Neural crest cell (in vitro differentiated cells): ENCODE results near the gene BCKDHB. TPM values are rescaled to one million over a fixed set of nuclear protein-coding genes. Genes with fewer than 3 reads are reported as not detected.

ENCODE experiments used
- DNase-seq: peaks from one replicate; pipeline ENCODE4 v3.0.0; 2021; ENCODE audit warnings: low read depth, mixed read lengths, low spot score
- H3K27ac Mint-ChIP-seq: one replicate; pipeline ENCODE4 v1.8.0; 2021; ENCODE audit warnings: mild to moderate bottlenecking, mixed read lengths; ENCODE audit not compliant: unreplicated experiment
- H3K27me3 Mint-ChIP-seq: 2 replicates; pipeline ENCODE4 v1.8.0; 2021; ENCODE audit warnings: low read depth, mild to moderate bottlenecking, mixed read lengths
- H3K36me3 Mint-ChIP-seq: 2 replicates; pipeline ENCODE4 v1.8.0; 2021; ENCODE audit warnings: low read depth, mild to moderate bottlenecking, mixed read lengths
- H3K4me1 Mint-ChIP-seq: 2 replicates; pipeline ENCODE4 v1.8.0; 2021; ENCODE audit warnings: mixed read lengths
- H3K4me3 Mint-ChIP-seq: one replicate; pipeline ENCODE4 v1.8.0; 2021; ENCODE audit warnings: mild to moderate bottlenecking, mixed read lengths
- H3K9me3 Mint-ChIP-seq: 2 replicates; pipeline ENCODE4 v1.8.0; 2021; ENCODE audit warnings: mixed read lengths
- total RNA-seq: library from RNA; stranded (reverse); gene quantifications from 2 replicates; pipeline ENCODE4 v1.2.1, GENCODE V29; 2021
- TF ChIP-seq, protein P1 (sequence below): fragments of 200-600 bp; sonication (generic); conservative IDR thresholded peaks from 2 replicates; pipeline ENCODE4 v1.5.0; 2021; ENCODE audit warnings: antibody characterized with exemption, mild to moderate bottlenecking

Gene BCKDHB
- total RNA-seq, 1 donor from 2014 or later = 27.0 TPM

DNA sequence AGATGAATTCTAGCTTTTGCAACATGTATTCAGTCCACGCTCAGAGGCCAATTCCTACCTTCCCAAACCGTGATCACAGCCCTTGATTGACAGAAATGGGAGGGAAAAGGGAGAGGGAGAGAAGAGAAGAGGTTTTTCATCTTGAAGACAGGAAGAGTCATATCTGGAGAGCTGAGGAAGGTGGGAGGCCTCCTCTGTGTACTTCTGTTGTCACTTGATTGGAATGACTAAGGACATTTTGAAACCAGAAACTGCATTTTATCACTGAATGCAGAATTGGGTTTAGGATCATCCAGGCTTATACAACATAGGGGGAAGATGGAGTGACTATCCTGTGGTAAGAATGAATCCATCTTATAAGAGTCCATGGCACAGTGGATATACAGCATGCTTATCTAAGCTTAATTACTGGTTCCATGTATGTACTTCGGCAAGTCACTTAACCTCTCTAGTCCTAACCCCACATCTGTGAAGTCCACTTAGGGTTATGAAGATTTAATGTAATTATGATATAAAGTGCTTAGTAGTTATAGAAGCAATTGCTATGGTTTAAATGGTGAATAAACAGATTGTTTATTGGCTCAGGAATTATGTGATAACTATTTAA is 144.0 kb downstream of the BCKDHB start:
- H3K4me1 Mint-ChIP-seq = peaks cover 32% of the 10 kb centered on the region
- no peaks in the 10 kb centered on the region for H3K27me3 Mint-ChIP-seq
- H3K4me3 Mint-ChIP-seq = no peak overlapping the region
- H3K9me3 Mint-ChIP-seq = no peaks in the 10 kb centered on the region
- no peaks in the 10 kb centered on the region for H3K36me3 Mint-ChIP-seq
- TF ChIP-seq, protein P1, sequence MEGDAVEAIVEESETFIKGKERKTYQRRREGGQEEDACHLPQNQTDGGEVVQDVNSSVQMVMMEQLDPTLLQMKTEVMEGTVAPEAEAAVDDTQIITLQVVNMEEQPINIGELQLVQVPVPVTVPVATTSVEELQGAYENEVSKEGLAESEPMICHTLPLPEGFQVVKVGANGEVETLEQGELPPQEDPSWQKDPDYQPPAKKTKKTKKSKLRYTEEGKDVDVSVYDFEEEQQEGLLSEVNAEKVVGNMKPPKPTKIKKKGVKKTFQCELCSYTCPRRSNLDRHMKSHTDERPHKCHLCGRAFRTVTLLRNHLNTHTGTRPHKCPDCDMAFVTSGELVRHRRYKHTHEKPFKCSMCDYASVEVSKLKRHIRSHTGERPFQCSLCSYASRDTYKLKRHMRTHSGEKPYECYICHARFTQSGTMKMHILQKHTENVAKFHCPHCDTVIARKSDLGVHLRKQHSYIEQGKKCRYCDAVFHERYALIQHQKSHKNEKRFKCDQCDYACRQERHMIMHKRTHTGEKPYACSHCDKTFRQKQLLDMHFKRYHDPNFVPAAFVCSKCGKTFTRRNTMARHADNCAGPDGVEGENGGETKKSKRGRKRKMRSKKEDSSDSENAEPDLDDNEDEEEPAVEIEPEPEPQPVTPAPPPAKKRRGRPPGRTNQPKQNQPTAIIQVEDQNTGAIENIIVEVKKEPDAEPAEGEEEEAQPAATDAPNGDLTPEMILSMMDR = no peak
- no peak for DNase-seq
- peak overlapping the region; percentile 85 for H3K27ac Mint-ChIP-seq

DNA sequence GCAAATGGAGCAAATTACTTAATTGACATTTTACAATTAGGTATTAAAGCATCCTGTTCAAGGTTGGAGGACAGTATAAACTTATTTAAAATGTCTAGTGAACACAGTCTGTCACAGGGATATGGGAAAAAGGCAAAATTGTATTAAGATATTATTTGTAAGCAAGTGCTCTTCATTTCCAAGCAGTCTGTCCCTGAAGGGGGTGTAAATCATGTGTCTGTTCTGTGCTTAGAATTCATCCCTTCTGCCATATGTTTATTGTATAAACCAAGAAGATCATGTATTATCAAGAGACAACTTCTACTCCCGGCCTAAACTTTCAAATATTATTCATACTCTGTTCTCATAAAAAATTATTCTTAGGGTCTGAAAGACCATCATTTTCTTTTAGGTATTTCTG is 144.8 kb downstream of the BCKDHB start:
- no peak overlapping the region for H3K27ac Mint-ChIP-seq
- no peaks in the 10 kb centered on the region for H3K27me3 Mint-ChIP-seq
- no peaks in the 10 kb centered on the region for H3K9me3 Mint-ChIP-seq
- TF ChIP-seq, protein P1 = no peak
- peaks cover 31% of the 10 kb centered on the region for H3K4me1 Mint-ChIP-seq
- no peak for DNase-seq
- H3K4me3 Mint-ChIP-seq = no peak overlapping the region
- H3K36me3 Mint-ChIP-seq = no peaks in the 10 kb centered on the region

DNA sequence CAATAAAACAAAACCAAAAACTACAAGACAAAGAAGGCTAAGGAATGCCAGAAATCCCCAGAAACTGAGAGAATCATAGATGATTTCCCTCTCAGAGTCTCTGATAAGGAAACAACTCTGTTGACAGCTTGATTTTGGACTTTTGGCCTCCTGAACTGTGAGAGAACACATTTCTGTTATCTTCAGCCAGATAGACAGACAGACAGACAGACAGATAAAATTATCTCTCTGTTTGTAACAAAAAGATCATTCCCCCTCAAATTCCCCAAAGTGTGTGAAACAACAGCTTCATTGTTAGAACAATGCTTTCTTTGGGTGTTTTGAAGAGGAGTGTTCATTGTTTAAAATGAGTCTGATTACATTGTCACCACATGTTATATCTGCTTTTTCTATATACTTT is 148.2 kb downstream of the BCKDHB start:
- Mint-ChIP-seq H3K27ac (no peak overlapping the region), H3K27me3 (no peaks in the 10 kb centered on the region), H3K4me1 (peaks cover 20% of the 10 kb centered on the region)

DNA sequence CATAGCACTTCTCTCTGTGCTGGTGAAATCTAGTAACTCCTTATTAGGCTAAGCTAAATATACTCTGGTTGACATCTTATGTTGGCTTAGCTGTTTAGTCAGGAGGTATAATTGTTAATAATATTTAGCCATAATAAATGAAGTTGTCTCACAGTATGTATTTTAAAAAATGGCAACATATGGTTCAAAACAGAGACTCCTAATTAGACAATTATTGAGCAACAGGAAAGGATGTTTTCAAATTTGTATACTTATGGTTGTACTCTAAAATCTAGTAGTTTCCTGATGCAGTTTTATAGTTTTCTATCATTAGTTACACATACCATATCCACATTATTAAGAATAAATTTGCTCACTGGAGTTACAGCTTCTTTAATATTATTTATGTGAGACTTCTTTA is 150.2 kb downstream of the BCKDHB start:
- DNase-seq = no peak
- H3K36me3 Mint-ChIP-seq = peaks cover 2% of the 10 kb centered on the region
- H3K27me3 Mint-ChIP-seq = no peaks in the 10 kb centered on the region
- no peaks in the 10 kb centered on the region for H3K9me3 Mint-ChIP-seq
- TF ChIP-seq, protein P1 = no peak
- no peak overlapping the region for H3K4me3 Mint-ChIP-seq
- peaks cover 8% of the 10 kb centered on the region for H3K4me1 Mint-ChIP-seq
- no peak overlapping the region for H3K27ac Mint-ChIP-seq

More for the DNA sequence above, 148.2 kb downstream of the BCKDHB start:
- Mint-ChIP-seq H3K9me3 (no peaks in the 10 kb centered on the region), H3K36me3 (peaks cover 2% of the 10 kb centered on the region), H3K4me3 (no peak overlapping the region)
- DNase-seq = no peak
- TF ChIP-seq, protein P1 = no peak

DNA sequence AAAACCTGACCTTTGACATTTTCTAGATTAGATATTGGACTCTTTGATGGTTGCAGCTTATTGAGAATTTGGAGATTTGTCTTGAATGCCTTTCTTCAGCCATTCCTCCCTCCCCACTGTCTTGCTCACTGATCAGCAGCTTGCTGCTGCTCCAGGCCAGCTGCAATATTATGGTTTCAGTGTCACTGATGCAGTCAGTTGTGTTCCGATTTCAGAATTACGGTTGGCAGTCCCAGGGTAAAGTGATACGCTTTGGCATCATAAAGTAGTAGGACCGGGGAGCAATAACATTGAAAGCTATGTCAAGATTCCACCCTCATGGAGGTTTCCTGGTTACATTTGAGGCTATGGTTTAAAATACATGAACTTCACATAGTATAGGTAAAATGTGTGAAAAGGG is 152.6 kb downstream of the BCKDHB start:
- no peak overlapping the region for H3K27ac Mint-ChIP-seq
- peaks cover 2% of the 10 kb centered on the region for H3K36me3 Mint-ChIP-seq
- H3K27me3 Mint-ChIP-seq = no peaks in the 10 kb centered on the region
- no peak overlapping the region for H3K4me3 Mint-ChIP-seq
- H3K4me1 Mint-ChIP-seq = peaks cover 4% of the 10 kb centered on the region
- TF ChIP-seq, protein P1 = no peak
- no peaks in the 10 kb centered on the region for H3K9me3 Mint-ChIP-seq
- no peak for DNase-seq
